Measurements from ENCODE around the gene NSUN2. TPM values are rescaled to one million over a fixed set of nuclear protein-coding genes. Genes with fewer than 3 reads are reported as not detected.

The NSUN2 gene
- polyA plus RNA-seq, 1 donor from 2014 or later = 47.5 TPM

DNA sequence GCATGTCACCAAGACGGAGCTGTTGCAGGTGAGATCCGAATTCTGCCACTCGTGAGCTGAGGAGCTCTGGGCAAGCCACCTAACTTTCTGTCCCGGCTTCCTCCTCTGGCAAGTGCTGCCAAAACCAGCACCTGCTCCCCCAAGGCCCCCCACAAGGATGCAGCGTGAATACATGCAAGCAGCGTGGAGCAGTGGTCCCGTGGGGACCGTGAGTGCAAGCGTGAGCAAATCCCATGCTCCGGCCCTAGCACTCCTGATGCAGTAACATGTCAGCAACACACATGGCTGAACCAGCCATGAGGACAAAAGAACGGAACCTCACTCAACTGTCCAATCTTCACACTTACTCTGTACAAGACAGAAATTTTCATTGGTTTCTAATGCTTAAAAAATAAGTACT lies 31.0 kb downstream of the NSUN2 start:
- Histone ChIP-seq H3K4me3 (ENCODE audit: low read length) (no peak overlapping the region), H3K79me2 (replicated peaks; ENCODE audit: insufficient read depth, low read length) (no peaks in the 10 kb centered on the region), H3F3A (ENCODE audit: insufficient read depth, low read length, poor library complexity, severe bottlenecking) (no peaks in the 10 kb centered on the region), H2AFZ (ENCODE audit: low read depth, low read length) (no peak overlapping the region), H3K9ac (ENCODE audit: low read length) (no peak overlapping the region), H3K9me3 (ENCODE audit: low read length) (no peaks in the 10 kb centered on the region), H3K27me3 (ENCODE audit: insufficient read depth, low read depth, low read length) (no peaks in the 10 kb centered on the region), H3K36me3 (ENCODE audit: insufficient read depth, low read length) (peaks cover 6% of the 10 kb centered on the region), H4K20me1 (ENCODE audit: insufficient read depth) (no peaks in the 10 kb centered on the region), H3K27ac (ENCODE audit: low read length) (no peak overlapping the region), H3K9me2 (ENCODE audit: insufficient read depth, low read length) (no peaks in the 10 kb centered on the region), H3K4me2 (ENCODE audit: low read length) (no peak overlapping the region)
- TF ChIP-seq, protein P1, sequence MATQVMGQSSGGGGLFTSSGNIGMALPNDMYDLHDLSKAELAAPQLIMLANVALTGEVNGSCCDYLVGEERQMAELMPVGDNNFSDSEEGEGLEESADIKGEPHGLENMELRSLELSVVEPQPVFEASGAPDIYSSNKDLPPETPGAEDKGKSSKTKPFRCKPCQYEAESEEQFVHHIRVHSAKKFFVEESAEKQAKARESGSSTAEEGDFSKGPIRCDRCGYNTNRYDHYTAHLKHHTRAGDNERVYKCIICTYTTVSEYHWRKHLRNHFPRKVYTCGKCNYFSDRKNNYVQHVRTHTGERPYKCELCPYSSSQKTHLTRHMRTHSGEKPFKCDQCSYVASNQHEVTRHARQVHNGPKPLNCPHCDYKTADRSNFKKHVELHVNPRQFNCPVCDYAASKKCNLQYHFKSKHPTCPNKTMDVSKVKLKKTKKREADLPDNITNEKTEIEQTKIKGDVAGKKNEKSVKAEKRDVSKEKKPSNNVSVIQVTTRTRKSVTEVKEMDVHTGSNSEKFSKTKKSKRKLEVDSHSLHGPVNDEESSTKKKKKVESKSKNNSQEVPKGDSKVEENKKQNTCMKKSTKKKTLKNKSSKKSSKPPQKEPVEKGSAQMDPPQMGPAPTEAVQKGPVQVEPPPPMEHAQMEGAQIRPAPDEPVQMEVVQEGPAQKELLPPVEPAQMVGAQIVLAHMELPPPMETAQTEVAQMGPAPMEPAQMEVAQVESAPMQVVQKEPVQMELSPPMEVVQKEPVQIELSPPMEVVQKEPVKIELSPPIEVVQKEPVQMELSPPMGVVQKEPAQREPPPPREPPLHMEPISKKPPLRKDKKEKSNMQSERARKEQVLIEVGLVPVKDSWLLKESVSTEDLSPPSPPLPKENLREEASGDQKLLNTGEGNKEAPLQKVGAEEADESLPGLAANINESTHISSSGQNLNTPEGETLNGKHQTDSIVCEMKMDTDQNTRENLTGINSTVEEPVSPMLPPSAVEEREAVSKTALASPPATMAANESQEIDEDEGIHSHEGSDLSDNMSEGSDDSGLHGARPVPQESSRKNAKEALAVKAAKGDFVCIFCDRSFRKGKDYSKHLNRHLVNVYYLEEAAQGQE (IDR thresholded peaks at IDR 0.05; ENCODE audit: borderline replicate concordance) = no peak
- TF ChIP-seq EP300 (conservative IDR thresholded peaks at IDR 0.05; ENCODE audit: poor library complexity, severe bottlenecking) = no peak
- TF ChIP-seq MXI1 (conservative IDR thresholded peaks at IDR 0.05; ENCODE audit: poor library complexity, severe bottlenecking) = no peak

- Histone ChIP-seq H3K9ac (ENCODE audit: low read length) (no peak overlapping the region), H3K9me2 (ENCODE audit: insufficient read depth, low read length) (no peaks in the 10 kb centered on the region), H3K9me3 (ENCODE audit: low read length) (no peaks in the 10 kb centered on the region), H4K20me1 (ENCODE audit: insufficient read depth) (no peaks in the 10 kb centered on the region), H3K27ac (ENCODE audit: low read length) (no peak overlapping the region), H3K27me3 (ENCODE audit: insufficient read depth, low read depth, low read length) (no peaks in the 10 kb centered on the region), H3K4me2 (ENCODE audit: low read length) (no peak overlapping the region), H3K79me2 (replicated peaks; ENCODE audit: insufficient read depth, low read length) (no peaks in the 10 kb centered on the region), H3K4me3 (ENCODE audit: low read length) (no peak overlapping the region), H3F3A (ENCODE audit: insufficient read depth, low read length, poor library complexity, severe bottlenecking) (no peaks in the 10 kb centered on the region), H3K36me3 (ENCODE audit: insufficient read depth, low read length) (peaks cover 6% of the 10 kb centered on the region), H2AFZ (ENCODE audit: low read depth, low read length) (no peak overlapping the region)
- TF ChIP-seq RAD21 (conservative IDR thresholded peaks at IDR 0.05) (no peak), POLR2AphosphoS5 (IDR thresholded peaks at IDR 0.05) (no peak), MXI1 (conservative IDR thresholded peaks at IDR 0.05; ENCODE audit: poor library complexity, severe bottlenecking) (no peak), SMC3 (conservative IDR thresholded peaks at IDR 0.05; ENCODE audit: poor library complexity) (no peak), CTCF (IDR thresholded peaks at IDR 0.05; ENCODE audit: poor library complexity, severe bottlenecking) (no peak), TAF1 (IDR thresholded peaks at IDR 0.05; ENCODE audit: low read depth) (no peak), EP300 (conservative IDR thresholded peaks at IDR 0.05; ENCODE audit: poor library complexity, severe bottlenecking) (no peak), EZH2 (IDR thresholded peaks at IDR 0.05; ENCODE audit: borderline replicate concordance, insufficient read depth, low read length, poor library complexity, severe bottlenecking) (no peak)
- TF ChIP-seq, protein P1 (IDR thresholded peaks at IDR 0.05; ENCODE audit: borderline replicate concordance) = no peak
These were observed 31.6 kb downstream of the NSUN2 start for GRCh38 chr5:6601271-6601670.

All from neural cell (in vitro differentiated cells).